ENCODE results near the gene CRACR2A.

CRACR2A gene

DNA sequence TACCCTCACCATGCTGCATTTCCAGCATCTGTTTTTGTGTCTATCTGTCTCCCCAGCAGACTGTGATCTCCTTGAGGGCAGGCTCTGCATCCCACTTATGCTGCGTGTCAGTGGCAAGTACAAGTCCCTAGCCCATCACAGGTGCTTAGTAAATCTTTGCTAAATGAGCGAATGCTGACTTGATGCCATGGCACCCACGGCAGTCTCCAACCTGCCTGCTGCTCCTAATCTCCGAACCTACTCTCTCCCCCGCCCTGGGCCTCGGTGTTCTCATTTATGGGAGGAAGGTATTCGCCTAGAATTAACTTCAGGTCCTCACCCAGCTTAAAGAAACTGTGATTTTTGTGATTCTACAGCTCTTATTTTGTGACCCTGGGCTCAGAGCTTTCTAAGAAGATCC lies 152.0 kb downstream of the CRACR2A start:
- DNase-seq (ENCODE audit: low spot score) = no peak
- TF ChIP-seq, protein P1, sequence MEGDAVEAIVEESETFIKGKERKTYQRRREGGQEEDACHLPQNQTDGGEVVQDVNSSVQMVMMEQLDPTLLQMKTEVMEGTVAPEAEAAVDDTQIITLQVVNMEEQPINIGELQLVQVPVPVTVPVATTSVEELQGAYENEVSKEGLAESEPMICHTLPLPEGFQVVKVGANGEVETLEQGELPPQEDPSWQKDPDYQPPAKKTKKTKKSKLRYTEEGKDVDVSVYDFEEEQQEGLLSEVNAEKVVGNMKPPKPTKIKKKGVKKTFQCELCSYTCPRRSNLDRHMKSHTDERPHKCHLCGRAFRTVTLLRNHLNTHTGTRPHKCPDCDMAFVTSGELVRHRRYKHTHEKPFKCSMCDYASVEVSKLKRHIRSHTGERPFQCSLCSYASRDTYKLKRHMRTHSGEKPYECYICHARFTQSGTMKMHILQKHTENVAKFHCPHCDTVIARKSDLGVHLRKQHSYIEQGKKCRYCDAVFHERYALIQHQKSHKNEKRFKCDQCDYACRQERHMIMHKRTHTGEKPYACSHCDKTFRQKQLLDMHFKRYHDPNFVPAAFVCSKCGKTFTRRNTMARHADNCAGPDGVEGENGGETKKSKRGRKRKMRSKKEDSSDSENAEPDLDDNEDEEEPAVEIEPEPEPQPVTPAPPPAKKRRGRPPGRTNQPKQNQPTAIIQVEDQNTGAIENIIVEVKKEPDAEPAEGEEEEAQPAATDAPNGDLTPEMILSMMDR (IDR thresholded peaks at IDR 0.05; ENCODE audit: extremely low read depth, missing control alignments) = no peak

DNA sequence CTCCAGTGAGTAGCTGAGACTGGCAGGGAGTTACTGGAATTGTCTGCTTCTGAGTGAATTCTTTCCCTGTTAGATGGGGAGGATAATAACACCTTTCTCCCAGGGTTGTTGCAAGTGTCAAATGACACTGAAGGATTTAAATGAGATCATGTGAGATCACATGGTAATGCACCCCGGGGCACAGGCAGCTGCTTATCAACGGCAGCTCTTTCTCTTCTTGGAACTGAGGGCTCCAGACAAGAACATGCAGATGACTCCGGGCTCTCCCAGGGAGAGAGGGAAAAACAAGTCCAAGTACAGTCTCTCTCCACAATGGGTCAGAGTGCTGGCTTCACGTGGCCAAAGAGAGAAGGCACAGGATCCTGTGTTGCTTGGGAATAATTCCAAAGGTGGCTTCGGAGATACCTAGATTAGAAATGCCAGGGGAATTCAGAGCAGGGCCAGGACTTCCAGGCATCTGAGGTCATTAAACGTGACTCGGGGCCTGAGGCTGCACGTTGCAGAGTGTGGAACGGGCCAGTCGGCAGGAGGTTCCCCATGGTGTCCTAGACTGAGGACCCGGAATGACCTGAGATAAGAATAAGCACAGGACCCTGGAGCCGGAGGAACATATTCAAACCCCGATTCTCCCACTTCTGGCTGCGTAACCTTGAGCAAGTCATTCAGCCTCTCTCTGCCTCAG lies 152.7 kb downstream of the CRACR2A start:
- no peak for DNase-seq (ENCODE audit: low spot score)
- TF ChIP-seq, protein P1 (IDR thresholded peaks at IDR 0.05; ENCODE audit: extremely low read depth, missing control alignments) = no peak

GRCh38 chr12:3598896-3599860 lies 153.7 kb downstream of the CRACR2A start:
- no peak for DNase-seq (ENCODE audit: low spot score)
- TF ChIP-seq, protein P1 (IDR thresholded peaks at IDR 0.05; ENCODE audit: extremely low read depth, missing control alignments) = no peak

GRCh38 chr12:3597526-3598210 lies 155.2 kb downstream of the CRACR2A start:
- no peak for DNase-seq (ENCODE audit: low spot score)
- TF ChIP-seq, protein P1 (IDR thresholded peaks at IDR 0.05; ENCODE audit: extremely low read depth, missing control alignments) = no peak

GRCh38 chr12:3596703-3597415 lies 156.1 kb downstream of the CRACR2A start:
- DNase-seq (ENCODE audit: low spot score) = no peak
- TF ChIP-seq, protein P1 (IDR thresholded peaks at IDR 0.05; ENCODE audit: extremely low read depth, missing control alignments) = no peak

DNA sequence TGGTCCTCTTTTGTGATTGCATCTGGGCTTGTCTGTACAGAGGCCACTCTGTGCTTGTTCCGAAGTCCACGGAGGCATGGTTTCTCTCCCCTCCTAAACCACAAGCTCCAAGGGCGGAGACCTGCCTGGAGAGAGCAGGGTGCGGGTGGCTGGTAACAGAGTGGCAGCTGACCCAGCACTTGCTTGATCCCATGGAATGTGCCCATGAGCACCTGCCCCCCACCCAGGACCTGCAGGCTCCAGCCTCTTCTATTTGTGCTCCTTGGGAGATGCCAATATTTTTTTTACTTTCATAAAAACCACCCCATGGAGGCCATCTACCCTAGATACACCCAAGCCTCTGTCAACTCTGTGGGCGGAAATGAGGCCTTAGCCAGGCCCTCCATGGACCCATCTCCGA lies 157.2 kb downstream of the CRACR2A start:
- TF ChIP-seq, protein P1 (IDR thresholded peaks at IDR 0.05; ENCODE audit: extremely low read depth, missing control alignments) = no peak
- DNase-seq (ENCODE audit: low spot score) = no peak

Measured in GM20000 (cell line).